B cell (primary cell): ENCODE measurements around the gene CHMP1A. TPM values are rescaled to one million over a fixed set of nuclear protein-coding genes. Genes with fewer than 3 reads are reported as not detected.

ENCODE experiments used
- ATAC-seq: fragments of 200-7000 bp; cut with Tn5 transposase; one replicate; pipeline ENCODE4 v1.10.0; 2021; ENCODE audit warnings: low read depth, mild to moderate bottlenecking, moderate number of reproducible peaks, moderate library complexity
- CTCF ChIA-PET: fragments of 350-600 bp; sonication (Branson Sonifier 250); formaldehyde crosslinking; loops from one replicate; lab custom pipeline; 2021; ENCODE audit warnings: antibody characterized with exemption, inconsistent platforms; lab: Charles Lee
- POLR2A ChIA-PET: fragments of 350-600 bp; sonication (Branson Sonifier 250); formaldehyde crosslinking; loops from one replicate; lab custom pipeline; 2021; ENCODE audit warnings: antibody characterized with exemption; lab: Charles Lee
- DNase-seq: peaks from one replicate; pipeline ENCODE4 v3.0.0; 2013
- H2AFZ ChIP-seq: 2 replicates; pipeline ENCODE4 v1.6.1; 2012; ENCODE audit warnings: mild to moderate bottlenecking, low read depth, low read length; ENCODE audit not compliant: insufficient read depth, poor library complexity, severe bottlenecking
- H3K27ac ChIP-seq, 2 donors: 1 replicate in 1 of 2; 2 replicates in 1 of 2; pipeline ENCODE4 v1.5.1; 2012 to 2013; ENCODE audit warnings: low read length in 2 of 2, mild to moderate bottlenecking in 2 of 2, moderate library complexity in 1 of 2
- H3K27me3 ChIP-seq, 4 experiments: fragments of 200-600 bp in 1 of 4; sonication (generic) in 1 of 4; replicated peaks in 1 of 4; 1 replicate in 2 of 4; 2 replicates in 2 of 4; pipeline versions ENCODE4 v1.6.1 to v1.7.0; 2013 to 2016; ENCODE audit warnings: low read length in 3 of 4, mild to moderate bottlenecking in 2 of 4, mixed read lengths in 1 of 4, moderate library complexity in 1 of 4; ENCODE audit not compliant: insufficient read depth in 4 of 4, control insufficient read depth in 3 of 4; ENCODE audit errors: control extremely low read depth in 1 of 4
- H3K36me3 ChIP-seq, 2 experiments: replicated peaks in 1 of 2; 1 replicate in 1 of 2; 2 replicates in 1 of 2; pipeline versions ENCODE4 v1.6.1 to v1.7.1; 2013; ENCODE audit warnings: low read length in 1 of 2; ENCODE audit not compliant: insufficient read depth in 2 of 2, control insufficient read depth in 1 of 2; ENCODE audit errors: control extremely low read depth in 1 of 2, extremely low read depth in 1 of 2
- H3K4me1 ChIP-seq, 2 donors: fragments of 200-600 bp in 1 of 2; sonication (generic) in 1 of 2; 1 replicate in 1 of 2; 2 replicates in 1 of 2; pipeline versions ENCODE4 v1.5.1 to v1.6.1; 2013 to 2017; ENCODE audit warnings: low read length in 2 of 2; ENCODE audit not compliant: control insufficient read depth in 2 of 2, insufficient read depth in 2 of 2
- H3K4me2 ChIP-seq: replicated peaks from 2 replicates; pipeline ENCODE3; 2012; ENCODE audit warnings: mild to moderate bottlenecking, low read depth, low read length; ENCODE audit not compliant: poor library complexity, severe bottlenecking
- H3K4me3 ChIP-seq, 5 experiments: fragments of 200-600 bp in 1 of 5; sonication (generic) in 1 of 5; 1 replicate in 3 of 5; 2 replicates in 2 of 5; pipeline versions ENCODE4 v1.5.1 to v1.7.0; 2011 to 2016; ENCODE audit warnings: low read length in 4 of 5, mild to moderate bottlenecking in 4 of 5, low read depth in 2 of 5, control low read depth in 1 of 5, moderate library complexity in 1 of 5; ENCODE audit not compliant: insufficient read depth in 1 of 5; ENCODE audit errors: control extremely low read depth in 1 of 5, extremely low read depth in 1 of 5
- H3K79me2 ChIP-seq: fragments of 200-600 bp; sonication (generic); one replicate; pipeline ENCODE4 v1.6.0; 2016; ENCODE audit warnings: low read length; ENCODE audit not compliant: control insufficient read depth, insufficient read depth
- H3K9ac ChIP-seq: fragments of 200-600 bp; sonication (generic); 2 replicates; pipeline ENCODE4 v1.6.1; 2017; ENCODE audit warnings: mild to moderate bottlenecking, low read length, moderate library complexity
- H3K9me3 ChIP-seq, 3 donors: one replicate each; pipeline versions ENCODE4 v1.6.1 to v1.7.1; 2013; ENCODE audit warnings: low read length in 2 of 3; ENCODE audit not compliant: control insufficient read depth in 2 of 3, insufficient read depth in 1 of 3; ENCODE audit errors: control extremely low read depth in 1 of 3
- H4K20me1 ChIP-seq: 2 replicates; pipeline ENCODE4 v1.6.0; 2012; ENCODE audit warnings: mild to moderate bottlenecking, low read length; ENCODE audit not compliant: insufficient read depth, control insufficient read depth, poor library complexity, severe bottlenecking
- H3K27ac Mint-ChIP-seq: one replicate; pipeline ENCODE4 v1.8.0; 2021; ENCODE audit warnings: mixed read lengths
- H3K27me3 Mint-ChIP-seq: one replicate; pipeline ENCODE4 v1.8.0; 2021; ENCODE audit warnings: mixed read lengths
- H3K4me1 Mint-ChIP-seq: one replicate; pipeline ENCODE4 v1.8.0; 2021; ENCODE audit warnings: mixed read lengths
- H3K4me3 Mint-ChIP-seq: one replicate; pipeline ENCODE4 v1.8.0; 2021; ENCODE audit warnings: mixed read lengths
- H3K9me3 Mint-ChIP-seq: one replicate; pipeline ENCODE4 v1.8.0; 2022; ENCODE audit warnings: mixed read lengths; ENCODE audit not compliant: insufficient read depth
- EZH2 ChIP-seq: IDR thresholded peaks from 2 replicates; pipeline ENCODE4 v1.6.1; 2012; ENCODE audit warnings: borderline replicate concordance, low read depth, mild to moderate bottlenecking, moderate library complexity, low read length; ENCODE audit not compliant: insufficient read depth, poor library complexity, severe bottlenecking
- WGBS: methylation state at CpG from one replicate; pipeline ENCODE4 v1.1.5; 2013; ENCODE audit warnings: missing lambda C conversion rate; ENCODE audit not compliant: insufficient coverage; 5-methylcytosine and 5-hydroxymethylcytosine counted together
- intact Hi-C: fragments of 100-400 bp; cut with micrococcal nuclease; formaldehyde crosslinking; loops from one replicate; pipeline ENCODE4 v1.10.0; 2022
- polyA plus RNA-seq: library from polyadenylated mRNA; depleted of rRNA; stranded (reverse); fragments of >200 nt; gene quantifications from 2 replicates; pipeline ENCODE4 v1.2.3, GENCODE V29; 2012
- total RNA-seq, 2 donors: library from RNA; stranded (reverse); fragments of 120-200 nt in 1 of 2; gene quantifications; 1 replicate in 1 of 2; 2 replicates in 1 of 2; pipeline versions ENCODE4 v1.2.3 to v1.2.4, GENCODE V29; 2013 to 2022
- TF ChIP-seq, protein P1 (sequence below): fragments of 200-600 bp; IDR thresholded peaks from one replicate; pipeline ENCODE4 v1.8.0; 2022; ENCODE audit warnings: antibody characterized with exemption, mild to moderate bottlenecking

The CHMP1A gene
- total and polyA plus RNA-seq, 2 donors (not counting 1 experiment from before 2014, with no cell fraction given), result 80.4 to 88.1 TPM

- no peaks in the 10 kb centered on the region for H3K27me3 Mint-ChIP-seq
- H3K4me3 Mint-ChIP-seq, result no peak overlapping the region
- Histone ChIP-seq H3K79me2 (no peaks in the 10 kb centered on the region), H3K9ac (no peak overlapping the region), H3K36me3 (peaks cover 3 to 27% of the 10 kb centered on the region in 2 experiments), H3K4me3 (no peak overlapping the region), H3K4me2 (no peak overlapping the region), H3K4me1 (peaks cover 0 to 6% of the 10 kb centered on the region in 2 donors), H2AFZ (no peak overlapping the region), H3K27ac (no peak overlapping the region), H3K9me3 (no peaks in the 10 kb centered on the region), H4K20me1 (peaks cover 4% of the 10 kb centered on the region), H3K27me3 (no peaks in the 10 kb centered on the region)
- no peaks in the 10 kb centered on the region for H3K9me3 Mint-ChIP-seq
- TF ChIP-seq EZH2, result no peak
- TF ChIP-seq, protein P1, sequence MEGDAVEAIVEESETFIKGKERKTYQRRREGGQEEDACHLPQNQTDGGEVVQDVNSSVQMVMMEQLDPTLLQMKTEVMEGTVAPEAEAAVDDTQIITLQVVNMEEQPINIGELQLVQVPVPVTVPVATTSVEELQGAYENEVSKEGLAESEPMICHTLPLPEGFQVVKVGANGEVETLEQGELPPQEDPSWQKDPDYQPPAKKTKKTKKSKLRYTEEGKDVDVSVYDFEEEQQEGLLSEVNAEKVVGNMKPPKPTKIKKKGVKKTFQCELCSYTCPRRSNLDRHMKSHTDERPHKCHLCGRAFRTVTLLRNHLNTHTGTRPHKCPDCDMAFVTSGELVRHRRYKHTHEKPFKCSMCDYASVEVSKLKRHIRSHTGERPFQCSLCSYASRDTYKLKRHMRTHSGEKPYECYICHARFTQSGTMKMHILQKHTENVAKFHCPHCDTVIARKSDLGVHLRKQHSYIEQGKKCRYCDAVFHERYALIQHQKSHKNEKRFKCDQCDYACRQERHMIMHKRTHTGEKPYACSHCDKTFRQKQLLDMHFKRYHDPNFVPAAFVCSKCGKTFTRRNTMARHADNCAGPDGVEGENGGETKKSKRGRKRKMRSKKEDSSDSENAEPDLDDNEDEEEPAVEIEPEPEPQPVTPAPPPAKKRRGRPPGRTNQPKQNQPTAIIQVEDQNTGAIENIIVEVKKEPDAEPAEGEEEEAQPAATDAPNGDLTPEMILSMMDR, result no peak
- 93% methylated on average over 14 of the region's 14 CpGs for WGBS
- peaks cover 9% of the 10 kb centered on the region for H3K4me1 Mint-ChIP-seq
- POLR2A ChIA-PET, result no interaction called here
- CTCF ChIA-PET, result no interaction called here
- H3K27ac Mint-ChIP-seq, result no peak overlapping the region
- ATAC-seq (no peak), DNase-seq (no peak)
- intact Hi-C loops, result no loop called here
Observed at GRCh38 chr16:89643769-89644300, 13.7 kb downstream of the CHMP1A start.

DNA sequence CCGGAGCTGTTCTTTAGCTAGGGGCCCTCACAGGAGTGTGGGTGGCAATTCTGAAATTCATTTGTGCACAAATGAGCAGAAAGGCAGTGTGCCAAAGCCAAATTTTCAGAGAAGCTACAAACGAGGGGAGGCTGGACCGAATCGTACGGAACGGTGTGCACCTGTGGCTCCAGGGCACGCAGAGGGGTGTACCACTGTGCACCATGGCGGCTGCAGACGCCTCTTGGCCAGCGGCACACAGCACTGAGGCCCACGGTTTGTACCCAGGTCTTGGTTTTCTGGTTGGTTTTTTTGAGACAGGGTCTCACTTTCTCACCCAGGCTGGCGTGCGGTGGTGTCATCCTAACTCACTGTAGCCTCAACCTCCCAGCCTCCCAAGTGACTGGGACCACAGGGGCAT is 14.9 kb downstream of the CHMP1A start:
- H3K9me3 Mint-ChIP-seq, result no peaks in the 10 kb centered on the region

More for the DNA sequence above, 14.9 kb downstream of the CHMP1A start:
- Mint-ChIP-seq H3K4me3 (no peak overlapping the region), H3K27me3 (no peaks in the 10 kb centered on the region), H3K27ac (no peak overlapping the region), H3K4me1 (peaks cover 9% of the 10 kb centered on the region)
- Histone ChIP-seq H4K20me1 (peaks cover 4% of the 10 kb centered on the region), H3K4me3 (no peak overlapping the region), H3K9me3 (no peaks in the 10 kb centered on the region), H3K79me2 (no peaks in the 10 kb centered on the region), H3K4me1 (peaks cover 0 to 6% of the 10 kb centered on the region in 2 donors), H3K9ac (no peak overlapping the region), H3K4me2 (no peak overlapping the region), H3K27ac (no peak overlapping the region), H3K36me3 (peaks cover 3 to 27% of the 10 kb centered on the region in 2 experiments), H3K27me3 (no peaks in the 10 kb centered on the region), H2AFZ (no peak overlapping the region)
- CTCF ChIA-PET, result interaction anchor here (1.0 kb wide), 1 partner anchor 28 kb away, joined by 3 read pairs; no protein-coding TSS in a partner anchor
- intact Hi-C loops, result no loop called here
- 89% methylated on average over 11 of the region's 13 CpGs for WGBS
- TF ChIP-seq EZH2, result no peak
- TF ChIP-seq, protein P1, result no peak
- ATAC-seq (no peak), DNase-seq (no peak)
- POLR2A ChIA-PET, result no interaction called here
